MM.1S (cell line): ENCODE results near the gene MCL1.

Source experiments
- EZH2phosphoT487 ChIP-seq: fragments of 300-600 bp; sonication (generic); IDR thresholded peaks from 2 replicates; pipeline ENCODE4 v1.6.1; 2018; ENCODE audit warnings: antibody characterized with exemption, low read length
- TF ChIP-seq, protein P1 (sequence below): fragments of 300-600 bp; sonication (generic); IDR thresholded peaks from 2 replicates; pipeline ENCODE4 v1.5.1; 2016; ENCODE audit warnings: antibody characterized with exemption, low read length, mixed read lengths

GRCh38 chr1:150529017-150529416 lies 50.4 kb downstream of the MCL1 start:
- TF ChIP-seq EZH2phosphoT487, result no peak
- TF ChIP-seq, protein P1, sequence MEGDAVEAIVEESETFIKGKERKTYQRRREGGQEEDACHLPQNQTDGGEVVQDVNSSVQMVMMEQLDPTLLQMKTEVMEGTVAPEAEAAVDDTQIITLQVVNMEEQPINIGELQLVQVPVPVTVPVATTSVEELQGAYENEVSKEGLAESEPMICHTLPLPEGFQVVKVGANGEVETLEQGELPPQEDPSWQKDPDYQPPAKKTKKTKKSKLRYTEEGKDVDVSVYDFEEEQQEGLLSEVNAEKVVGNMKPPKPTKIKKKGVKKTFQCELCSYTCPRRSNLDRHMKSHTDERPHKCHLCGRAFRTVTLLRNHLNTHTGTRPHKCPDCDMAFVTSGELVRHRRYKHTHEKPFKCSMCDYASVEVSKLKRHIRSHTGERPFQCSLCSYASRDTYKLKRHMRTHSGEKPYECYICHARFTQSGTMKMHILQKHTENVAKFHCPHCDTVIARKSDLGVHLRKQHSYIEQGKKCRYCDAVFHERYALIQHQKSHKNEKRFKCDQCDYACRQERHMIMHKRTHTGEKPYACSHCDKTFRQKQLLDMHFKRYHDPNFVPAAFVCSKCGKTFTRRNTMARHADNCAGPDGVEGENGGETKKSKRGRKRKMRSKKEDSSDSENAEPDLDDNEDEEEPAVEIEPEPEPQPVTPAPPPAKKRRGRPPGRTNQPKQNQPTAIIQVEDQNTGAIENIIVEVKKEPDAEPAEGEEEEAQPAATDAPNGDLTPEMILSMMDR, result no peak
